ENCODE measurements around the gene LGALS7B. TPM values are rescaled to one million over a fixed set of nuclear protein-coding genes. Genes with fewer than 3 reads are reported as not detected.
"Not testable (repeated sequence)": the region's sequence is repeated elsewhere in the genome, so short reads cannot be mapped to it uniquely, and the experiment has no call there.

The LGALS7B gene
- total RNA-seq, 1 experiment from 2014 or later = 3.2 TPM

- Mint-ChIP-seq H3K27me3 (ENCODE audit: unreplicated experiment) (no peaks in the 10 kb centered on the region), H3K4me3 (ENCODE audit: low read depth, unreplicated experiment) (no peak overlapping the region), H3K4me1 (ENCODE audit: low read depth, unreplicated experiment) (peaks cover 7% of the 10 kb centered on the region), H3K27ac (ENCODE audit: unreplicated experiment) (no peak overlapping the region), H3K36me3 (ENCODE audit: insufficient read depth, unreplicated experiment) (peaks cover 13% of the 10 kb centered on the region), H3K9me3 (ENCODE audit: low read depth, unreplicated experiment) (no peaks in the 10 kb centered on the region)
- DNase-seq = no peak
- CTCF ChIA-PET = interaction anchor here (1.6 kb wide), 1 partner anchor 10 kb away, joined by 3 read pairs; no protein-coding TSS in a partner anchor
- no TSS peak for BruUV-seq (replicated peaks)
- intact Hi-C loops (cut with micrococcal nuclease; ENCODE audit: unreplicated experiment) = no loop called here
- TF ChIP-seq, protein P1, sequence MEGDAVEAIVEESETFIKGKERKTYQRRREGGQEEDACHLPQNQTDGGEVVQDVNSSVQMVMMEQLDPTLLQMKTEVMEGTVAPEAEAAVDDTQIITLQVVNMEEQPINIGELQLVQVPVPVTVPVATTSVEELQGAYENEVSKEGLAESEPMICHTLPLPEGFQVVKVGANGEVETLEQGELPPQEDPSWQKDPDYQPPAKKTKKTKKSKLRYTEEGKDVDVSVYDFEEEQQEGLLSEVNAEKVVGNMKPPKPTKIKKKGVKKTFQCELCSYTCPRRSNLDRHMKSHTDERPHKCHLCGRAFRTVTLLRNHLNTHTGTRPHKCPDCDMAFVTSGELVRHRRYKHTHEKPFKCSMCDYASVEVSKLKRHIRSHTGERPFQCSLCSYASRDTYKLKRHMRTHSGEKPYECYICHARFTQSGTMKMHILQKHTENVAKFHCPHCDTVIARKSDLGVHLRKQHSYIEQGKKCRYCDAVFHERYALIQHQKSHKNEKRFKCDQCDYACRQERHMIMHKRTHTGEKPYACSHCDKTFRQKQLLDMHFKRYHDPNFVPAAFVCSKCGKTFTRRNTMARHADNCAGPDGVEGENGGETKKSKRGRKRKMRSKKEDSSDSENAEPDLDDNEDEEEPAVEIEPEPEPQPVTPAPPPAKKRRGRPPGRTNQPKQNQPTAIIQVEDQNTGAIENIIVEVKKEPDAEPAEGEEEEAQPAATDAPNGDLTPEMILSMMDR (IDR thresholded peaks at IDR 0.05; ENCODE audit: unreplicated experiment) = no peak
These were observed 4.2 kb downstream of the LGALS7B start for GRCh38 chr19:38793177-38793576.

DNA sequence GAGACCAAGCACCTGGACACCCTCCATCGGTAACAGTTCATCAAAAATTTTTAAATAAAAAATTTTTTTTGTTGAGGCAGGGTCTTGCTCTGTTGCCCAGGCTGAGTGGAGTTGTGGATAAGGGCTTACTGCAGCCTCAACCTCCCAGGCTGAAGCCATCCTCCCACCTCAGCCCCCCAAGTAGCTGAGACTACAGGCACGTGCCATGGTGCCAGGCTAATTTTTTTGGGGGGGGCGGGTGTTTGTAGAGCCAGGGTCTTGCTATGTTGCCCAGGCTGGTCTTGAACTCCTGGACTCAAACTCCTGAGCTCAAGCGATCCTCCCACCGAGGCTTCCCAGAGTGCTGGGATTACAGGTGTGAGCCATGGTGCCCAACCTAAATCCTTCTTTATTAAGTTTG, 4.7 kb downstream of the LGALS7B start:
- Mint-ChIP-seq H3K27me3 (ENCODE audit: unreplicated experiment) (no peaks in the 10 kb centered on the region), H3K36me3 (ENCODE audit: insufficient read depth, unreplicated experiment) (peaks cover 13% of the 10 kb centered on the region), H3K4me1 (ENCODE audit: low read depth, unreplicated experiment) (peaks cover 2% of the 10 kb centered on the region), H3K27ac (ENCODE audit: unreplicated experiment) (peak overlapping the region; percentile 46), H3K9me3 (ENCODE audit: low read depth, unreplicated experiment) (no peaks in the 10 kb centered on the region), H3K4me3 (ENCODE audit: low read depth, unreplicated experiment) (no peak overlapping the region)
- TF ChIP-seq, protein P1 (IDR thresholded peaks at IDR 0.05; ENCODE audit: unreplicated experiment) = no peak
- no TSS peak for BruUV-seq (replicated peaks)
- intact Hi-C loops (cut with micrococcal nuclease; ENCODE audit: unreplicated experiment) = no loop called here
- no peak for DNase-seq
- CTCF ChIA-PET = interaction anchor here (0.6 to 1.6 kb wide), 3 partner anchors 10 to 137 kb away, joined by 3 to 4 read pairs (median 3); partner anchors contain the start of genes MRPS12 and SARS2

DNA sequence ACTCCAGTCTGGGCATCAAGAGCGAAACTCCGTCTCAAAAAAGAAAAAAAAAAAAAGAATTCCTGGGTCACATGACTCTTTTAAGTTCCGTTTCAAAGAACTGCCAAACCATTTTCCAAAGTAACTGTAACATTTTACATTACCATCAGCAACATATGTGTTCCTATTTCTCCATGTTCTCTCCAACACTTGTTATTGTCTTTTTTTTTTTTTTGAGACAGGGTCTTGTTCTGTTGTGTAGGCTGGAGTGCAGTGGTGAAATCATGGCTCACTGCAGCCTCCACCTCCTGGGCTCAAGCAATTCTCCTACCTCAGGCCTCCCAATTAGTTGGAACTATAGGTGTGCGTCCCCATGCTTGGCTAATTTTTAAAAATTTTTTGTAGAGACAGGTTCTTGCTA, 6.5 kb downstream of the LGALS7B start:
- no peak for DNase-seq
- intact Hi-C loops (cut with micrococcal nuclease; ENCODE audit: unreplicated experiment) = loop anchor here (5.0 kb wide), 1 partner anchor 33 kb away; no protein-coding TSS in a partner anchor
- Mint-ChIP-seq H3K9me3 (ENCODE audit: low read depth, unreplicated experiment) (no peaks in the 10 kb centered on the region), H3K27ac (ENCODE audit: unreplicated experiment) (no peak overlapping the region), H3K4me3 (ENCODE audit: low read depth, unreplicated experiment) (no peak overlapping the region), H3K36me3 (ENCODE audit: insufficient read depth, unreplicated experiment) (peaks cover 13% of the 10 kb centered on the region), H3K27me3 (ENCODE audit: unreplicated experiment) (no peaks in the 10 kb centered on the region), H3K4me1 (ENCODE audit: low read depth, unreplicated experiment) (no peaks in the 10 kb centered on the region)
- TF ChIP-seq, protein P1 (IDR thresholded peaks at IDR 0.05; ENCODE audit: unreplicated experiment) = no peak
- no TSS peak for BruUV-seq (replicated peaks)
- CTCF ChIA-PET = no interaction called here

DNA sequence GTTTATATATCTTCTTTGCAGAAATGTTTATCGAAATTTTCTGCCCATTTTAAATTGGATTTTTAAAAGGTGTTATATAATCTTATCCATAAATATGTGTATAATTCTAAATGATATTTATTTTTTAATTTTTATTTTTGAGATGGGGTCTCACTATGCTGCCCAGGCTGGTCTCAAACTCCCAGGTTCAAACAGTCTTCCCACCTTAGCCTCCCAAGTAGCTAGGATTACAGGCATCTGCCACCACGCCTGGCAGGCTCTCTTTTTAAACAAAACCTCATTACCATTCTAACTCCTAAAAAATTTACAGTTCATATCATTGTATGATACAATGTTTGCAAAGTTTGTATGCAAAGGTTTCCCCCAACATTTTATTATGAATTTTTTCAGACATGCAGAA, 7.2 kb downstream of the LGALS7B start:
- Mint-ChIP-seq H3K4me3 (ENCODE audit: low read depth, unreplicated experiment) (no peak overlapping the region), H3K4me1 (ENCODE audit: low read depth, unreplicated experiment) (no peaks in the 10 kb centered on the region), H3K27me3 (ENCODE audit: unreplicated experiment) (no peaks in the 10 kb centered on the region), H3K27ac (ENCODE audit: unreplicated experiment) (no peak overlapping the region), H3K9me3 (ENCODE audit: low read depth, unreplicated experiment) (no peaks in the 10 kb centered on the region), H3K36me3 (ENCODE audit: insufficient read depth, unreplicated experiment) (peaks cover 13% of the 10 kb centered on the region)
- TF ChIP-seq, protein P1 (IDR thresholded peaks at IDR 0.05; ENCODE audit: unreplicated experiment) = no peak
- intact Hi-C loops (cut with micrococcal nuclease; ENCODE audit: unreplicated experiment) = loop anchor here (5.0 kb wide), 1 partner anchor 34 kb away; no protein-coding TSS in a partner anchor
- no peak for DNase-seq
- CTCF ChIA-PET = no interaction called here
- no TSS peak for BruUV-seq (replicated peaks)

DNA sequence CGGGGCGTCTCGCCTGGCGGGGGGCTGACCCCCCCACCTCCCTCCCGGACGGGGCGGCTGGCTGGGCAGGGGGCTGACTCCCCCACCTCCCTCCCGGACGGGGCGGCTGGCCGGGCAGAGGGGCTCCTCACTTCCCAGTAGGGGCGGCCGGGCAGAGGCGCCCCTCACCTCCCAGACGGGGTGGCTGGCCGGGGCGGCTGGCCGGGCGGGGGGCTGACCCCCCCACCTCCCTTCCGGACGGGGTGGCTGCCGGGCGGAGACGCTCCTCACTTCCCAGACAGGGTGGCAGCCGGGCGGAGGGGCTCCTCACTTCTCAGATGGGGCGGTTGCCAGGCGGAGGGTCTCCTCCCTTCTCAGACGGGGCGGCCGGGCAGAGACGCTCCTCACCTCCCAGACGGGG, 8.8 kb downstream of the LGALS7B start:
- H3K4me3 Mint-ChIP-seq (ENCODE audit: low read depth, unreplicated experiment); CTCF ChIA-PET; DNase-seq; H3K9me3 Mint-ChIP-seq (ENCODE audit: low read depth, unreplicated experiment); H3K27ac Mint-ChIP-seq (ENCODE audit: unreplicated experiment); H3K27me3 Mint-ChIP-seq (ENCODE audit: unreplicated experiment); H3K4me1 Mint-ChIP-seq (ENCODE audit: low read depth, unreplicated experiment); BruUV-seq (replicated peaks): not testable (repeated sequence)
- peaks cover 13% of the 10 kb centered on the region for H3K36me3 Mint-ChIP-seq (ENCODE audit: insufficient read depth, unreplicated experiment)
- intact Hi-C loops (cut with micrococcal nuclease; ENCODE audit: unreplicated experiment) = loop anchor here (5.0 kb wide), 1 partner anchor 35 kb away; no protein-coding TSS in a partner anchor
